ENCODE results near the gene HECTD4.
A peak's percentile ranks its signal among the peaks of the same experiment; 100 is the strongest.
"Not testable (repeated sequence)": the region's sequence is repeated elsewhere in the genome, so short reads cannot be mapped to it uniquely, and the experiment has no call there.

HECTD4 gene

DNA sequence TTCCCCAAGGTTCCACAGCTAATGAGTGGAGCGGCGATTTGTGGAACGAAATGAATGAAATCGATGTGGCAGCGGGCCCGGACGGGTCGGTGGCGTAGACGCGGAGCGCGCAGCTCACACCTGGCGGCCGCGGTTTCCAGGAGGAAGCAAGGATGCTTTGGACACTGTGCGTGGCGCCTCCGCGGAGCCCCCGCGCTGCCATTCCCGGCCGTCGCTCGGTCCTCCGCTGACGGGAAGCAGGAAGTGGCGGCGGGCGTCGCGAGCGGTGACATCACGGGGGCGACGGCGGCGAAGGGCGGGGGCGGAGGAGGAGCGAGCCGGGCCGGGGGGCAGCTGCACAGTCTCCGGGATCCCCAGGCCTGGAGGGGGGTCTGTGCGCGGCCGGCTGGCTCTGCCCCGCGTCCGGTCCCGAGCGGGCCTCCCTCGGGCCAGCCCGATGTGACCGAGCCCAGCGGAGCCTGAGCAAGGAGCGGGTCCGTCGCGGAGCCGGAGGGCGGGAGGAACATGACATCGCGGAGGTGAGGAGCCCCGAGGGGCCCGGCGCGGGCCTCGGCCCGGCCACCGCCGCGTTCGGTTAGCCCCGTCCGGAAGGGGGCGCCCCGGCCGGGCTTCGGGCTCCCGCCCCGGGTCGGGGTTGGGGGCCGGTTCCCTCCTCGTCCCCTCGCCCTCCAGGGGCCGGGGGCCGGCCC is 36.5 kb upstream of the HECTD4 start, which contains the start of gene PTPN11:
PTPN11 (plus strand) TSS at position 340 of the 689 bp plus-strand sequence; CDS start at position 505, 165 bp downstream.
- Histone ChIP-seq H3K27me3 (no peaks in the 10 kb centered on the region), H3K27ac (peak within 1 kb of the TSS; percentile 92), H3K9me3 (no peaks in the 10 kb centered on the region), H3K4me1 (ENCODE audit: control insufficient read depth in 1 of 2, insufficient read depth in 1 of 2, low read depth in 1 of 2, low read length in 1 of 2) (peaks cover 14 to 16% of the 10 kb centered on the region in 2 experiments), H3K4me3 (ENCODE audit: low read depth in 1 of 2, low read length in 1 of 2) (peak within 1 kb of the TSS; percentile 86 to 97), H3K36me3 (no peaks in the 10 kb centered on the region)
- TF ChIP-seq, protein P1, sequence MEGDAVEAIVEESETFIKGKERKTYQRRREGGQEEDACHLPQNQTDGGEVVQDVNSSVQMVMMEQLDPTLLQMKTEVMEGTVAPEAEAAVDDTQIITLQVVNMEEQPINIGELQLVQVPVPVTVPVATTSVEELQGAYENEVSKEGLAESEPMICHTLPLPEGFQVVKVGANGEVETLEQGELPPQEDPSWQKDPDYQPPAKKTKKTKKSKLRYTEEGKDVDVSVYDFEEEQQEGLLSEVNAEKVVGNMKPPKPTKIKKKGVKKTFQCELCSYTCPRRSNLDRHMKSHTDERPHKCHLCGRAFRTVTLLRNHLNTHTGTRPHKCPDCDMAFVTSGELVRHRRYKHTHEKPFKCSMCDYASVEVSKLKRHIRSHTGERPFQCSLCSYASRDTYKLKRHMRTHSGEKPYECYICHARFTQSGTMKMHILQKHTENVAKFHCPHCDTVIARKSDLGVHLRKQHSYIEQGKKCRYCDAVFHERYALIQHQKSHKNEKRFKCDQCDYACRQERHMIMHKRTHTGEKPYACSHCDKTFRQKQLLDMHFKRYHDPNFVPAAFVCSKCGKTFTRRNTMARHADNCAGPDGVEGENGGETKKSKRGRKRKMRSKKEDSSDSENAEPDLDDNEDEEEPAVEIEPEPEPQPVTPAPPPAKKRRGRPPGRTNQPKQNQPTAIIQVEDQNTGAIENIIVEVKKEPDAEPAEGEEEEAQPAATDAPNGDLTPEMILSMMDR (IDR thresholded peaks at IDR 0.05), result peak; percentile 30

DNA sequence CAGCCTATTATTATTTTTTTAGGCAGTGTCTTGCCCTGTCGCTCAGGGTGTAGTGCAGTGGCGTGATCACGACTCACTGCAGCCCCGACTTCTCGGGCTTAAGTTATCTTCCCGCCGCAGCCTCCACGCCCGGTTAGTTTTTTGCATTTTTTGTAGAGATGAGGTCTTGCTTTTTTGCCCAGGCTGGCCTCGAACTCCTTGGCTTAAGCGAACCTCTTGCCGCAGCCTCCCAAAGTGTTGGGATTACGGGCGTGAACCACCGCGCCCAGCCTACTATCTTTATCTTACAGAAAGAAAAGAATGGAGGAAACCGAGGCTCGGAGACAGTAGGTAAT is 36.0 kb upstream of the HECTD4 start:
- H3K27ac ChIP-seq, result peak overlapping the region; percentile 92
- H3K27me3 ChIP-seq, result no peaks in the 10 kb centered on the region
- no peaks in the 10 kb centered on the region for H3K36me3 ChIP-seq
- peaks cover 14 to 16% of the 10 kb centered on the region in 2 experiments for H3K4me1 ChIP-seq (ENCODE audit: control insufficient read depth in 1 of 2, insufficient read depth in 1 of 2, low read depth in 1 of 2, low read length in 1 of 2)
- TF ChIP-seq, protein P1 (IDR thresholded peaks at IDR 0.05), result no peak
- H3K9me3 ChIP-seq, result no peaks in the 10 kb centered on the region
- peak overlapping the region; percentile 86 to 97 for H3K4me3 ChIP-seq (ENCODE audit: low read depth in 1 of 2, low read length in 1 of 2)

DNA sequence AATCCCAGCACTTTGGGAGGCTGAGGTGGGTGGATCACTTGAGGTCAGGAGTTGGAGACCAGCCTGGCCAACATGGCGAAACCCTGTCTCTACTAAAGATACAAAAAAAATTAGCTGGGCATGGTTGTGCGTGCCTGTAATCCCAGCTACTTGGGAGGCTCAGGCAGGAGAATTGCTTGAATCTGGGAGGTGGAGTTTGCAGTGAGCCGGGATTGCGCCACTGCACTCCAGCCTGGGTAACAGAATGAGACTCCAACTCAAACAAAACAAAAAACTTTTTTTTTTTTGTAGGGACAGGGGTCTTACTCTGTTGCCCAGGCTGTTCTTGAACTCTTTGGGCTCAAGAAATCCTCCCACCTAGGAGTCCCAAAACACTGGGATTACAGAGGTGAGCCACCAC is 33.2 kb upstream of the HECTD4 start:
- not testable (repeated sequence) for H3K4me3 ChIP-seq (ENCODE audit: low read depth in 1 of 2, low read length in 1 of 2); H3K36me3 ChIP-seq; H3K9me3 ChIP-seq; H3K27me3 ChIP-seq; H3K27ac ChIP-seq
- H3K4me1 ChIP-seq (ENCODE audit: control insufficient read depth in 1 of 2, insufficient read depth in 1 of 2, low read depth in 1 of 2, low read length in 1 of 2), result peaks cover 14 to 16% of the 10 kb centered on the region in 2 experiments

DNA sequence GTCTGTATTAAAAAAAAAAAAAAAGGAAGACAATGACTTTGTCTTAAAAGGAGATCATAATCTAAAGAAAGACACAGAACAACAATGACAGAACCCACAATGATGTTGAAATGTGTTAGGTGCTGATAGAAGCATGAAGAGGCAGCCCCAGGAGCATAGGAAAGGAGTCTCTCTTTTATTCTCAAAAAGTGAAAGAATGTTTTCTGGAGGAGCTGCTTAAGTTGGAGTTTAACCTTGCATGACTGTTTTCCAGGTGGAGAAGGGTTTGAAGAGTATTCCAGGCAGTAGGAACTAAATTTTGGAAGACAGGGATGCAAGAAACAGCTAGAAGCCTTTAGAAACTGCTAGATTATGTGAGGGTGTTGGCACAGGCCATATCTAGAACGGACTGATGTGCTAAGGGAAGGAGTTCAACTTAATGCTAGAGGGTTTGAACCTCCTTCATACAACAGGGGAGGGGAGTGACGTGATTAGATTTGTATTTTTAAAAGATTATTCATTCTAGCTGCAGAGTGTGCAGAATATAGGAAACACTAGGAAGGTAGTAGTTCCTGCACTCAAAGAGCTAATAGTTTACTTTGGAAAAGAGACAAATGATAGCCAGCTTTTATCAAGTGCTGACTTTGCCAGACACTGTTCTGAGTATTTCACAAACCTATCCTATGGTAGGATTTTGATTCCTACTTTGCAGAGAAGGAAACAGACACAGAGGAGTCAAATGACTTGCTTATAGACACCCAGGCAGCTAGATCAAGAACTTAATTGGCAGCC is 31.8 kb upstream of the HECTD4 start:
- peaks cover 7 to 8% of the 10 kb centered on the region in 2 experiments for H3K4me1 ChIP-seq (ENCODE audit: control insufficient read depth in 1 of 2, insufficient read depth in 1 of 2, low read depth in 1 of 2, low read length in 1 of 2)
- H3K9me3 ChIP-seq, result no peaks in the 10 kb centered on the region
- H3K4me3 ChIP-seq (ENCODE audit: low read depth in 1 of 2, low read length in 1 of 2), result no peak overlapping the region
- TF ChIP-seq, protein P1 (IDR thresholded peaks at IDR 0.05), result no peak
- no peaks in the 10 kb centered on the region for H3K36me3 ChIP-seq
- no peaks in the 10 kb centered on the region for H3K27me3 ChIP-seq
- H3K27ac ChIP-seq, result no peak overlapping the region

DNA sequence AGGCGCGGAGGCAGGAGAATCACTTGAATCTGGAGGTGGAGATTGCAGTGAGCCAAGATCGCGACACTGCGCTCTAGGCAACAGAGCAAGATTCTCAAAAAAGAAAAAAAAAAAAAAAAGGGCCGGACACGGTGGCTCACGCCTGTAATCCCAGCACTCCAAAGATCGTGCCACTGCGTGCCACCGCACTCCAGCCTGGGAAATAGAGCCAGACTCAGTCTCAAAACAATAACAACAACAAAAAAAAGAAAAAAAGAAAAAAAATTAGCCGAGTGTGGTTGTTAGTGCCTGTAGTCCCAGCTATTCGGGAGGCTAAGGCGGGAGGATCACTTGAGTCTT is 27.6 kb upstream of the HECTD4 start:
- Histone ChIP-seq H3K27ac (peak overlapping the region; percentile 81), H3K27me3 (no peaks in the 10 kb centered on the region), H3K9me3 (no peaks in the 10 kb centered on the region), H3K4me1 (ENCODE audit: control insufficient read depth in 1 of 2, insufficient read depth in 1 of 2, low read depth in 1 of 2, low read length in 1 of 2) (peaks cover 8 to 12% of the 10 kb centered on the region in 2 experiments), H3K4me3 (ENCODE audit: low read depth in 1 of 2, low read length in 1 of 2) (peak overlapping the region; percentile 81 to 89), H3K36me3 (peaks cover 30% of the 10 kb centered on the region)
- TF ChIP-seq, protein P1 (IDR thresholded peaks at IDR 0.05), result no peak
